Measurements from ENCODE around the gene POLG2. TPM values are rescaled to one million over a fixed set of nuclear protein-coding genes. Genes with fewer than 3 reads are reported as not detected.

Gene POLG2
- total and polyA plus RNA-seq, 11 donors = 1.4 to 8.7 (median 5.7) TPM

DNA sequence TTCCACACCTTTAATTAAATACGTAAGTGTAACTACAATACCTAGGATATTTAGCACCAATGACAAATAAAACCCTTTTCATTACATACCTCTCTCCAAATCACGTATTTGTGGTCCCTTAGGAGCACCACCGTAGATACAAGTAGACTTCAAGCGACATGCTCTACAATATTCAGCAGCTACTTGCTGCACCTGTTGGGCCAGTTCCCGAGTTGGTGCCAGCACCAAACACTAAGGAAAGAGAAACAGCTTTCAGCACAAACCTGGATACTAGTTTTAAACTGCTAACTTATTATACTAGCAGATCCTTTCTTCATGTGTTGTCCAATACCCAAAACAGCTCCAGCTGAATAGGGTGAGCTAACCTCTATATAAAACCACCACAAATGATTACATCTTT lies 6.5 kb upstream of the POLG2 start:
- no peak for TF ChIP-seq POLR2A (IDR thresholded peaks at IDR 0.05)
- TF ChIP-seq, protein P1, sequence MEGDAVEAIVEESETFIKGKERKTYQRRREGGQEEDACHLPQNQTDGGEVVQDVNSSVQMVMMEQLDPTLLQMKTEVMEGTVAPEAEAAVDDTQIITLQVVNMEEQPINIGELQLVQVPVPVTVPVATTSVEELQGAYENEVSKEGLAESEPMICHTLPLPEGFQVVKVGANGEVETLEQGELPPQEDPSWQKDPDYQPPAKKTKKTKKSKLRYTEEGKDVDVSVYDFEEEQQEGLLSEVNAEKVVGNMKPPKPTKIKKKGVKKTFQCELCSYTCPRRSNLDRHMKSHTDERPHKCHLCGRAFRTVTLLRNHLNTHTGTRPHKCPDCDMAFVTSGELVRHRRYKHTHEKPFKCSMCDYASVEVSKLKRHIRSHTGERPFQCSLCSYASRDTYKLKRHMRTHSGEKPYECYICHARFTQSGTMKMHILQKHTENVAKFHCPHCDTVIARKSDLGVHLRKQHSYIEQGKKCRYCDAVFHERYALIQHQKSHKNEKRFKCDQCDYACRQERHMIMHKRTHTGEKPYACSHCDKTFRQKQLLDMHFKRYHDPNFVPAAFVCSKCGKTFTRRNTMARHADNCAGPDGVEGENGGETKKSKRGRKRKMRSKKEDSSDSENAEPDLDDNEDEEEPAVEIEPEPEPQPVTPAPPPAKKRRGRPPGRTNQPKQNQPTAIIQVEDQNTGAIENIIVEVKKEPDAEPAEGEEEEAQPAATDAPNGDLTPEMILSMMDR (IDR thresholded peaks at IDR 0.05) = no peak
- no peaks in the 10 kb centered on the region for H3K27me3 ChIP-seq
- intact Hi-C loops (cut with DNase I) = loop anchor here in 2 of 10 donors (10.0 kb wide), 3 partner anchors 199 to 679 kb away; partner anchors contain the start of genes FTSJ3 (in 1 of the 2) and PSMC5 (in 1 of the 2)
- peak overlapping the region in 2 of 12 donors; percentile 100 for H3K27ac ChIP-seq
- ATAC-seq (no peak), DNase-seq (no peak)
- H3K4me3 ChIP-seq = peak overlapping the region in 7 of 12 donors; percentile 77 to 99 (median 90)
- 68 to 72% (median 71%) methylated on average over 5 of the region's 5 CpGs for WGBS, 4 donors
- H3K4me1 ChIP-seq = peaks cover 11 to 72% (median 53%) of the 10 kb centered on the region in 12 donors
- H3K9me3 ChIP-seq = no peaks in the 10 kb centered on the region
- peaks cover 14 to 70% (median 64%) of the 10 kb centered on the region in 9 donors for H3K36me3 ChIP-seq

GRCh38 chr17:64502809-64503208 lies 6.0 kb upstream of the POLG2 start:
- Histone ChIP-seq H3K27ac (peak overlapping the region in 2 of 12 donors; percentile 100), H3K9me3 (no peaks in the 10 kb centered on the region), H3K36me3 (peaks cover 14 to 75% (median 69%) of the 10 kb centered on the region in 9 donors), H3K27me3 (no peaks in the 10 kb centered on the region), H3K4me1 (peaks cover 6 to 72% (median 50%) of the 10 kb centered on the region in 12 donors), H3K4me3 (peak overlapping the region in 3 of 12 donors; percentile 77 to 93 (median 86))
- intact Hi-C loops (cut with DNase I) = loop anchor here in 2 of 10 donors (10.0 kb wide), 3 partner anchors 198 to 678 kb away; partner anchors contain the start of genes FTSJ3 (in 1 of the 2) and PSMC5 (in 1 of the 2)
- 67 to 81% (median 78%) methylated on average over 2 of the region's 2 CpGs for WGBS, 4 donors
- ATAC-seq = no peak
- TF ChIP-seq, protein P1 (IDR thresholded peaks at IDR 0.05) = no peak
- TF ChIP-seq POLR2A (IDR thresholded peaks at IDR 0.05) = no peak
- no peak for DNase-seq

- H3K27ac ChIP-seq = peak overlapping the region in 1 of 12 donors; percentile 0
- H3K27me3 ChIP-seq = no peaks in the 10 kb centered on the region
- no peaks in the 10 kb centered on the region for H3K9me3 ChIP-seq
- no peak for ATAC-seq
- TF ChIP-seq, protein P1 (IDR thresholded peaks at IDR 0.05) = no peak
- no peak for TF ChIP-seq POLR2A (IDR thresholded peaks at IDR 0.05)
- H3K36me3 ChIP-seq = peaks cover 14 to 81% (median 75%) of the 10 kb centered on the region in 9 donors
- peaks cover 3 to 76% (median 54%) of the 10 kb centered on the region in 12 donors for H3K4me1 ChIP-seq
- H3K4me3 ChIP-seq = peak overlapping the region in 1 of 12 donors; percentile 1
- intact Hi-C loops (cut with DNase I) = loop anchor here in 2 of 10 donors (10.0 kb wide), 3 partner anchors 197 to 677 kb away; partner anchors contain the start of genes FTSJ3 (in 1 of the 2) and PSMC5 (in 1 of the 2)
- DNase-seq = no peak
- WGBS, 4 donors = 64 to 73% (median 69%) methylated on average over 3 of the region's 3 CpGs
Measured at GRCh38 chr17:64502021-64502420, 5.2 kb upstream of the POLG2 start.

- H3K4me1 ChIP-seq = peaks cover 3 to 79% (median 58%) of the 10 kb centered on the region in 12 donors
- WGBS, 4 donors = 72 to 77% (median 74%) methylated on average over 11 of the region's 11 CpGs
- intact Hi-C loops (cut with DNase I) = loop anchor here in 2 of 10 donors (10.0 kb wide), 3 partner anchors 196 to 676 kb away; partner anchors contain the start of genes FTSJ3 (in 1 of the 2) and PSMC5 (in 1 of the 2)
- TF ChIP-seq POLR2A (IDR thresholded peaks at IDR 0.05) = no peak
- no peak overlapping the region for H3K27ac ChIP-seq
- H3K4me3 ChIP-seq = no peak overlapping the region
- DNase-seq (no peak), ATAC-seq (no peak)
- no peaks in the 10 kb centered on the region for H3K27me3 ChIP-seq
- H3K9me3 ChIP-seq = no peaks in the 10 kb centered on the region
- H3K36me3 ChIP-seq = peaks cover 14 to 81% (median 75%) of the 10 kb centered on the region in 9 donors
Measured at GRCh38 chr17:64500862-64501765, 4.3 kb upstream of the POLG2 start.
